SK-N-SH treated with all-trans-retinoic acid at 6 μM for 48 hours (cell line): ENCODE results near the gene GXYLT2.

Experiments
- ATAC-seq: fragments of 200-7000 bp; cut with Tn5 transposase; 3 replicates; pipeline ENCODE4 v1.9.1; 2020; ENCODE audit warnings: mild to moderate bottlenecking, moderate library complexity
- ARNTL ChIP-seq: fragments of 450-650 bp; formaldehyde crosslinking; IDR thresholded peaks from 2 replicates; pipeline ENCODE4 v1.5.0; 2020; ENCODE audit warnings: low read depth, mild to moderate bottlenecking, moderate library complexity, borderline replicate concordance
- BACH2 ChIP-seq: fragments of 250-450 bp; sonication (Bioruptor Pico); IDR thresholded peaks from 2 replicates; pipeline ENCODE4 v1.9.0; 2021; ENCODE audit warnings: mild to moderate bottlenecking, borderline replicate concordance
- CSDC2 ChIP-seq: fragments of 250-450 bp; sonication (Bioruptor Pico); IDR thresholded peaks from 2 replicates; pipeline ENCODE4 v1.5.0; 2020; ENCODE audit warnings: mild to moderate bottlenecking, moderate library complexity
- ESRRG ChIP-seq: fragments of 250-450 bp; sonication (Bioruptor Pico); IDR thresholded peaks from 2 replicates; pipeline ENCODE4 v1.6.1; 2021; ENCODE audit warnings: mild to moderate bottlenecking
- GLIS3 ChIP-seq: fragments of 250-450 bp; sonication (Bioruptor Pico); IDR thresholded peaks from 2 replicates; pipeline ENCODE4 v1.5.0; 2020; ENCODE audit warnings: mild to moderate bottlenecking, moderate library complexity
- OSR1 ChIP-seq: fragments of 250-450 bp; sonication (Bioruptor Pico); IDR thresholded peaks from 2 replicates; pipeline ENCODE4 v1.8.0; 2022; ENCODE audit warnings: moderate library complexity, mild to moderate bottlenecking, inconsistent platforms
- PPARA ChIP-seq: fragments of 250-450 bp; sonication (Bioruptor Pico); IDR thresholded peaks from 2 replicates; pipeline ENCODE4 v1.5.0; 2020; ENCODE audit warnings: mild to moderate bottlenecking, borderline replicate concordance
- RARB ChIP-seq: fragments of 250-450 bp; sonication (Bioruptor Pico); IDR thresholded peaks from 2 replicates; pipeline ENCODE4 v1.8.0; 2021; ENCODE audit warnings: mild to moderate bottlenecking, moderate library complexity
- SNAI2 ChIP-seq: fragments of 250-450 bp; sonication (Bioruptor Pico); IDR thresholded peaks from 2 replicates; pipeline ENCODE4 v1.5.0; 2020; ENCODE audit warnings: mild to moderate bottlenecking, moderate library complexity
- TCF4 ChIP-seq: fragments of 250-450 bp; sonication (Bioruptor Pico); IDR thresholded peaks from 2 replicates; pipeline ENCODE4 v1.8.0; 2021; ENCODE audit warnings: mild to moderate bottlenecking, moderate library complexity, borderline replicate concordance
- ZC3H10 ChIP-seq: fragments of 250-450 bp; sonication (Bioruptor Pico); IDR thresholded peaks from 2 replicates; pipeline ENCODE4 v1.5.1; 2021; ENCODE audit warnings: mild to moderate bottlenecking, moderate library complexity
- ZFP3 ChIP-seq: fragments of 250-450 bp; sonication (Bioruptor Pico); IDR thresholded peaks from 2 replicates; pipeline ENCODE4 v1.5.0; 2020; ENCODE audit warnings: mild to moderate bottlenecking, moderate library complexity
- ZFP30 ChIP-seq: fragments of 450-650 bp; formaldehyde crosslinking; IDR thresholded peaks from 2 replicates; pipeline ENCODE4 v1.5.0; 2022; ENCODE audit warnings: mild to moderate bottlenecking, moderate library complexity
- ZNF70 ChIP-seq: fragments of 450-650 bp; formaldehyde crosslinking; IDR thresholded peaks from 2 replicates; pipeline ENCODE4 v1.5.0; 2020; ENCODE audit warnings: mild to moderate bottlenecking, moderate library complexity
- ZNF8 ChIP-seq: fragments of 450-650 bp; formaldehyde crosslinking; IDR thresholded peaks from 2 replicates; pipeline ENCODE4 v1.5.0; 2020; ENCODE audit warnings: mild to moderate bottlenecking, moderate library complexity
- TF ChIP-seq, protein P1 (sequence below): fragments of 250-450 bp; sonication (Bioruptor Pico); IDR thresholded peaks from 2 replicates; pipeline ENCODE4 v1.8.0; 2021; ENCODE audit warnings: low read depth, mild to moderate bottlenecking, moderate library complexity, borderline replicate concordance
- TF ChIP-seq, protein P2 (sequence below): fragments of 250-450 bp; sonication (Bioruptor Pico); IDR thresholded peaks from 2 replicates; pipeline ENCODE4 v1.5.0; 2020; ENCODE audit warnings: mild to moderate bottlenecking, moderate library complexity
- TF ChIP-seq, protein P3 (sequence below): fragments of 250-450 bp; sonication (Bioruptor Pico); IDR thresholded peaks from 2 replicates; pipeline ENCODE4 v1.5.1; 2021; ENCODE audit warnings: mild to moderate bottlenecking, moderate library complexity
- TF ChIP-seq, protein P4 (sequence below): fragments of 250-450 bp; sonication (Bioruptor Pico); IDR thresholded peaks from 2 replicates; pipeline ENCODE4 v1.5.1; 2020; ENCODE audit warnings: low read depth, mild to moderate bottlenecking, moderate library complexity
- TF ChIP-seq, protein P5 (sequence below): fragments of 250-450 bp; sonication (Bioruptor Pico); IDR thresholded peaks from 2 replicates; pipeline ENCODE4 v1.8.0; 2020; ENCODE audit warnings: mild to moderate bottlenecking, moderate library complexity, borderline replicate concordance

The GXYLT2 gene

DNA sequence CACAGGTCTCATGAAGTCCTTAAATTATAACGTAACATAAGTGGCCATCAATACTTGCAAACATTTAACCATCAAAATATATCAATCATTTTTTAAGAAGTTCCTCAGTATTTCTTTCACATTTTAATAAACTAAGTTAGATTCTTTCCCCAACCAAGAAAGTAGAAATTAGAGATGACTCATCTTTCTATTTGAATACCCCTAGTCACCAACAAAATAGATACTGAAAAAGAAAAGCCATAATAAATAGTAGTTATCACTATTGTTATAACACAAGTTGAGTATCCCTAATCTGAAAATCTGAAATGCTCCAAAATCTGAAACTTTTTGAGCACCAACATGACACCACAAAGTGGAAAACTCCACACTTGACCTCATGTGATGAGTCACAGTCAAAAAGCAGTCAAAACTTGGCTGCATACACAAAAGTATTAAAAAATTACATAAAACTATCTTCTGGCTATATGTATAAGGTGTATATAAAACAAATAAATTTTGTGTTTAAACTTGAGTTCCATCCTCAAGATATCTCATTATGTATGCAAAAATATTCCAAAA lies 43.3 kb upstream of the GXYLT2 start:
- ATAC-seq: no peak

DNA sequence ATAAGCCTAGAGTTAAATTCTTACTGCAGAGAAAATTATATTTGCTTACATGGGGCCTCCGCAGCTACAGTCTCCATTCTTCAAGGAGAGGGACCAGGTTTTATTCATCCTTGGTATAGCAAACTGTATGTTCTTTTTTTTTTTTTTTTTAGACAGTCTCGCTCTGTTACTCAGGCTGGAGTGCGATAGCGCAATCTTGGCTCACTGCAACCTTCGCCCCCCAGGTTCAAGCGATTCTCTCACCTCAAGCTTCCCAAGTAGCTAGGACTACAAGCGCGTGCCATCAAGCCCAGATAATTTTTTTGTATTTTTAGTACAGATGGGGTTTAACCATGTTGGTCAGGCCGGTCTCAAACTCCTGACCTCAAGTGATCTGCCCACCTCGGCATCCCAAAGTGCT lies 41.7 kb upstream of the GXYLT2 start:
- no peak for ATAC-seq
- TF ChIP-seq, protein P1, sequence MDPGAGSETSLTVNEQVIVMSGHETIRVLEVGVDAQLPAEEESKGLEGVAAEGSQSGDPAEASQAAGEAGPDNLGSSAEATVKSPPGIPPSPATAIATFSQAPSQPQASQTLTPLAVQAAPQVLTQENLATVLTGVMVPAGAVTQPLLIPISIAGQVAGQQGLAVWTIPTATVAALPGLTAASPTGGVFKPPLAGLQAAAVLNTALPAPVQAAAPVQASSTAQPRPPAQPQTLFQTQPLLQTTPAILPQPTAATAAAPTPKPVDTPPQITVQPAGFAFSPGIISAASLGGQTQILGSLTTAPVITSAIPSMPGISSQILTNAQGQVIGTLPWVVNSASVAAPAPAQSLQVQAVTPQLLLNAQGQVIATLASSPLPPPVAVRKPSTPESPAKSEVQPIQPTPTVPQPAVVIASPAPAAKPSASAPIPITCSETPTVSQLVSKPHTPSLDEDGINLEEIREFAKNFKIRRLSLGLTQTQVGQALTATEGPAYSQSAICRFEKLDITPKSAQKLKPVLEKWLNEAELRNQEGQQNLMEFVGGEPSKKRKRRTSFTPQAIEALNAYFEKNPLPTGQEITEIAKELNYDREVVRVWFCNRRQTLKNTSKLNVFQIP: no peak
- TF ChIP-seq ZC3H10 (CRISPR knock-in tag) (no peak), TCF4 (no peak), ZFP3 (CRISPR knock-in tag) (no peak), SNAI2 (CRISPR knock-in tag) (no peak), CSDC2 (no peak), OSR1 (CRISPR knock-in tag) (no peak), ZNF70 (no peak), BACH2 (CRISPR knock-in tag) (no peak)
- TF ChIP-seq, protein P2, sequence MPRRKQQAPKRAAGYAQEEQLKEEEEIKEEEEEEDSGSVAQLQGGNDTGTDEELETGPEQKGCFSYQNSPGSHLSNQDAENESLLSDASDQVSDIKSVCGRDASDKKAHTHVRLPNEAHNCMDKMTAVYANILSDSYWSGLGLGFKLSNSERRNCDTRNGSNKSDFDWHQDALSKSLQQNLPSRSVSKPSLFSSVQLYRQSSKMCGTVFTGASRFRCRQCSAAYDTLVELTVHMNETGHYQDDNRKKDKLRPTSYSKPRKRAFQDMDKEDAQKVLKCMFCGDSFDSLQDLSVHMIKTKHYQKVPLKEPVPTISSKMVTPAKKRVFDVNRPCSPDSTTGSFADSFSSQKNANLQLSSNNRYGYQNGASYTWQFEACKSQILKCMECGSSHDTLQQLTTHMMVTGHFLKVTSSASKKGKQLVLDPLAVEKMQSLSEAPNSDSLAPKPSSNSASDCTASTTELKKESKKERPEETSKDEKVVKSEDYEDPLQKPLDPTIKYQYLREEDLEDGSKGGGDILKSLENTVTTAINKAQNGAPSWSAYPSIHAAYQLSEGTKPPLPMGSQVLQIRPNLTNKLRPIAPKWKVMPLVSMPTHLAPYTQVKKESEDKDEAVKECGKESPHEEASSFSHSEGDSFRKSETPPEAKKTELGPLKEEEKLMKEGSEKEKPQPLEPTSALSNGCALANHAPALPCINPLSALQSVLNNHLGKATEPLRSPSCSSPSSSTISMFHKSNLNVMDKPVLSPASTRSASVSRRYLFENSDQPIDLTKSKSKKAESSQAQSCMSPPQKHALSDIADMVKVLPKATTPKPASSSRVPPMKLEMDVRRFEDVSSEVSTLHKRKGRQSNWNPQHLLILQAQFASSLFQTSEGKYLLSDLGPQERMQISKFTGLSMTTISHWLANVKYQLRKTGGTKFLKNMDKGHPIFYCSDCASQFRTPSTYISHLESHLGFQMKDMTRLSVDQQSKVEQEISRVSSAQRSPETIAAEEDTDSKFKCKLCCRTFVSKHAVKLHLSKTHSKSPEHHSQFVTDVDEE: no peak
- TF ChIP-seq, protein P3, sequence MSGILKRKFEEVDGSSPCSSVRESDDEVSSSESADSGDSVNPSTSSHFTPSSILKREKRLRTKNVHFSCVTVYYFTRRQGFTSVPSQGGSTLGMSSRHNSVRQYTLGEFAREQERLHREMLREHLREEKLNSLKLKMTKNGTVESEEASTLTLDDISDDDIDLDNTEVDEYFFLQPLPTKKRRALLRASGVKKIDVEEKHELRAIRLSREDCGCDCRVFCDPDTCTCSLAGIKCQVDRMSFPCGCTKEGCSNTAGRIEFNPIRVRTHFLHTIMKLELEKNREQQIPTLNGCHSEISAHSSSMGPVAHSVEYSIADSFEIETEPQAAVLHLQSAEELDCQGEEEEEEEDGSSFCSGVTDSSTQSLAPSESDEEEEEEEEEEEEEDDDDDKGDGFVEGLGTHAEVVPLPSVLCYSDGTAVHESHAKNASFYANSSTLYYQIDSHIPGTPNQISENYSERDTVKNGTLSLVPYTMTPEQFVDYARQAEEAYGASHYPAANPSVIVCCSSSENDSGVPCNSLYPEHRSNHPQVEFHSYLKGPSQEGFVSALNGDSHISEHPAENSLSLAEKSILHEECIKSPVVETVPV (CRISPR knock-in tag): no peak
- TF ChIP-seq, protein P4, sequence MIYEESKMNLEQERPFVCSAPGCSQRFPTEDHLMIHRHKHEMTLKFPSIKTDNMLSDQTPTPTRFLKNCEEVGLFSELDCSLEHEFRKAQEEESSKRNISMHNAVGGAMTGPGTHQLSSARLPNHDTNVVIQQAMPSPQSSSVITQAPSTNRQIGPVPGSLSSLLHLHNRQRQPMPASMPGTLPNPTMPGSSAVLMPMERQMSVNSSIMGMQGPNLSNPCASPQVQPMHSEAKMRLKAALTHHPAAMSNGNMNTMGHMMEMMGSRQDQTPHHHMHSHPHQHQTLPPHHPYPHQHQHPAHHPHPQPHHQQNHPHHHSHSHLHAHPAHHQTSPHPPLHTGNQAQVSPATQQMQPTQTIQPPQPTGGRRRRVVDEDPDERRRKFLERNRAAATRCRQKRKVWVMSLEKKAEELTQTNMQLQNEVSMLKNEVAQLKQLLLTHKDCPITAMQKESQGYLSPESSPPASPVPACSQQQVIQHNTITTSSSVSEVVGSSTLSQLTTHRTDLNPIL (CRISPR knock-in tag): no peak

More for the DNA sequence above, 43.3 kb upstream of the GXYLT2 start:
- no peak for TF ChIP-seq ARNTL
- TF ChIP-seq PPARA: no peak
- TF ChIP-seq, protein P1: no peak
- TF ChIP-seq ZFP30: no peak
- TF ChIP-seq, protein P4 (CRISPR knock-in tag): no peak

DNA sequence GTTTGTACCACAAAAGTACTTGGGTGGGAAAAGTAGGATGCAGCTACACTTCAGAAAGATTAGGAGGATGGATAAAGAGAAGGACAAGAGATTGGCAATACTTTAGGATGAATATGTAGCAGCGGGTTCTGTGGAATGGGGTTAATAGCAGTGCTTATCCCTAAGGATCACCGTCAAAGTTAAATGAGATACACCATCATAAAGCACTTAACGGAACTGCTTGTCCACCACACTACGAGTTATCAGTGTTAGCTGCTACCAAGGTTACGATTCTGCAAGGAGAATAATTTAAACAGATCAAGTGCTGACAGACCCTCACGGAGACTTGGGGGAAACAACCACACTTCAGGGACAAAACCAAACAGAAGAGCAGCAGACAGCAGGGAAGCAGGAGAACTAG lies 40.6 kb upstream of the GXYLT2 start:
- TF ChIP-seq ZNF70: no peak
- no peak for TF ChIP-seq SNAI2 (CRISPR knock-in tag)
- no peak for TF ChIP-seq GLIS3 (CRISPR knock-in tag)
- no peak for TF ChIP-seq RARB (CRISPR knock-in tag)
- TF ChIP-seq, protein P1: no peak
- no peak for TF ChIP-seq ARNTL
- TF ChIP-seq, protein P5, sequence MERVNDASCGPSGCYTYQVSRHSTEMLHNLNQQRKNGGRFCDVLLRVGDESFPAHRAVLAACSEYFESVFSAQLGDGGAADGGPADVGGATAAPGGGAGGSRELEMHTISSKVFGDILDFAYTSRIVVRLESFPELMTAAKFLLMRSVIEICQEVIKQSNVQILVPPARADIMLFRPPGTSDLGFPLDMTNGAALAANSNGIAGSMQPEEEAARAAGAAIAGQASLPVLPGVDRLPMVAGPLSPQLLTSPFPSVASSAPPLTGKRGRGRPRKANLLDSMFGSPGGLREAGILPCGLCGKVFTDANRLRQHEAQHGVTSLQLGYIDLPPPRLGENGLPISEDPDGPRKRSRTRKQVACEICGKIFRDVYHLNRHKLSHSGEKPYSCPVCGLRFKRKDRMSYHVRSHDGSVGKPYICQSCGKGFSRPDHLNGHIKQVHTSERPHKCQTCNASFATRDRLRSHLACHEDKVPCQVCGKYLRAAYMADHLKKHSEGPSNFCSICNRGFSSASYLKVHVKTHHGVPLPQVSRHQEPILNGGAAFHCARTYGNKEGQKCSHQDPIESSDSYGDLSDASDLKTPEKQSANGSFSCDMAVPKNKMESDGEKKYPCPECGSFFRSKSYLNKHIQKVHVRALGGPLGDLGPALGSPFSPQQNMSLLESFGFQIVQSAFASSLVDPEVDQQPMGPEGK: no peak
- no peak for TF ChIP-seq BACH2 (CRISPR knock-in tag)
- no peak for TF ChIP-seq CSDC2
- TF ChIP-seq PPARA: no peak
- TF ChIP-seq ZFP3 (CRISPR knock-in tag): no peak
- no peak for TF ChIP-seq ZC3H10 (CRISPR knock-in tag)
- TF ChIP-seq ZFP30: no peak
- TF ChIP-seq ZNF8 (CRISPR knock-in tag): no peak
- no peak for TF ChIP-seq ESRRG (CRISPR knock-in tag)
- ATAC-seq: peak; percentile 18
